ENCODE measurements around the gene SLC9A1.

SLC9A1 gene

DNA sequence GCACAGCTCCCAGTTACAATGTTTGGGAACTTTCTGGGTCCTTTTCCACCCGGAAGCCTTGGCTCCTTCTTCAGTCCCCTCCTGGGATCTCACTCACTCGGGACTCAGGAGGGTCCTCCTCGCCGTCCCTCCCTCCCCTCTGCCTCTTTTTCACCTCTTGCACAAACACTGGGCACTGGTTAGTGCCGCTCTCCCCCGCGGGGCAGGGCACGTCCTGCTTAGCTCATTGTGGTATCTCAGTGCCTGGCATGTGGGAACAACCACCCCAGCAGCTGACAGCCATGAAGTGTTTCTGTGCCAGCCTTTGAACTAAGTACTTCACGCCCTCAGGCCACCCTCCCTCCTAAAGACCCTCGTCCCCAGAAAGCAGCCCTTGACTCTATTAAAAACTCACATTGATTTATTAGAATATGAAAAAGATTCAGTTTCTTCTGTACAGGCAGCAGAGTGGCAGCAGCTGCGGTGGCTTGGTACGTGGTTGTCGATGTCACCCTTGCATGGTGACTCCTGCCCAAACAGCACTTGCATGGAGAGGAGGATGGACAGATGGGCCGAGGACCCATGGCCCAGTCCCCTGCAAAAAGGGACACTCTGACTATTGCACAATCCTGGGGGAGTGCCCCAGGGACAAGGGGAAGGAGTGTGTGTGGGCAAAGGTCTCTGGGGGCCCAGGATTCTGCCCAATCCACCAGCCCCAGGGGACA is 56.3 kb downstream of the SLC9A1 start:
- in situ Hi-C loops (cut with MboI; ENCODE audit: low pct_unique_long_range_greater_than_20kb, low sequenced_read_pairs): loop anchor here (10.0 kb wide), 1 partner anchor 54 kb away; no protein-coding TSS in a partner anchor
- DNase-seq: no peak

DNA sequence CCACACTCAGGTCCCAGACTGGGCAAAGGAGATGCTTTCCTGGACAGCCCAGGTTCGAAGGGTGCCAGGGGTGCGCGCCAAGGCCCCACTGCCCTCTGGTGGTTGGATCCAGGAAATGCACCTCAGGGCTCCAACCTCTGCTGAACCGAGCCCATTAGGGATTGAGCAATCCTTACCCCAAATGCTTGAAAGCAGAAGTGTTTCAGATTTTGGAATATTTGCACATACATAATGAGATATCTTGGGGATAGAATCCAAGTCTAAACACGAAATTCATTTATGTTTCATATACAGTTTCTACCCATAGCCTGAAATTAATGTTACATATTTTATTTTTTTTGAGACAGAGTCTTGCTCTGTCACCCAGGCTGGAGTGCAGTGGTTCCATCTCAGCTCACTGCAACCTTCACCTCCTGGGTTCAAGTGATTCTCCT is 57.4 kb downstream of the SLC9A1 start:
- DNase-seq: peak; percentile 94
- in situ Hi-C loops (cut with MboI; ENCODE audit: low pct_unique_long_range_greater_than_20kb, low sequenced_read_pairs): loop anchor here (10.0 kb wide), 1 partner anchor 53 kb away; no protein-coding TSS in a partner anchor

DNA sequence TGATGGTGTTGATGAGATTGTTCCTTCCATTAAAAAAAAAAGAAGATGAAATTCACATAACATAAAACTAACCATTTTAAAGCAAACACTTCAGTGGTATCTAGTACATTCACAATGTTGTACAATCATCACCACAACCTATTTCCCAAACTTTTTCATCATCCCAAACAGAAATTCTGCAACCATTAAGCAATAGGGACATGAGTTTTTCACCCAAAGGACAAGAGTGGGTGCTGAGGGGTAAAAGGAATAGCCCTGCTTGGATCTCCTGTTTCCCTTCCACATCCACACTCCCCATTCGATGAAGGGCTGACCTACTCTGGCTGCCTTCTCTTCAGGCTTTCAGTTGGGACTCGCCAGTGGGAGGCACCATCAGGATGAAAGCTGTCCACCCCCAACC is 59.3 kb downstream of the SLC9A1 start:
- no peak for DNase-seq
- in situ Hi-C loops (cut with MboI; ENCODE audit: low pct_unique_long_range_greater_than_20kb, low sequenced_read_pairs): loop anchor here (10.0 kb wide), 1 partner anchor 51 kb away; no protein-coding TSS in a partner anchor

DNA sequence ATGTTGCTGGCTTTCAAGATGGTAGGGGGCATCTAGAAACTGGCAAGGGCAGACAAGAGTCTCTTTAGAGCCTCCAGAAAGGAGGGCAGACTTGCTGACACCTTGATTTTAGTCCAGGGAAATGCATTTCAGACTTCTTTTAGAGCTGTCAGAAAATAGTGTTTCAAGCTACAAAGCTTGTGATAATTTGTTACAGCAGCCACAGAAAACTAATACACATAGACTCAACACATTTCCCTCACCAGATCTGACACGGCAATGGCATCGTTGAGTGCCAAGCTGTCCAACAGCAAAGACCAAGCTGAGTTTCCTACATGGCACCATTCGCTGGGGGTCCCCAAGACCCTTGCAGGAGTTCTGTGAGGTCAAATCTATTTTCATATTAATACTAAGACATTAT is 62.0 kb downstream of the SLC9A1 start:
- DNase-seq: no peak
- in situ Hi-C loops (cut with MboI; ENCODE audit: low pct_unique_long_range_greater_than_20kb, low sequenced_read_pairs): loop anchor here (10.0 kb wide), 1 partner anchor 48 kb away; no protein-coding TSS in a partner anchor

DNA sequence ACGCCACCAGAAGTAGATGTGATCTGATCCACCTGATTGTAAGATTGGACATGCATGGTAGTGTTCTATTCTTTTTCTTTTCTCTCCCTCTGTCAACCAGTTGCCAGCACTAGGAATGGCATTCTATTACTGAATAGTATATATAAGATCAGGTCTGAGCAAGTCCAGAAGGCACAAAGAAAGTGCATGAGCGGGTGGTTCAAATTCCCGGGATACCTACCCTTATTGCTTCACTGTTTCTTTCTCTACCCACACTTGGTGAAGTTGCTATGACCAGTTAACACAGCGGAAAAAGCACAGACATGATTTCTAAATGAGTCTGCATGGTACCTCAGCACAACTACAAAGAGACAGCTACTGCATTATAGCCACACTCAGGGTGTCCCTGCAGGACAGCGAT is 64.0 kb downstream of the SLC9A1 start:
- no peak for DNase-seq
- in situ Hi-C loops (cut with MboI; ENCODE audit: low pct_unique_long_range_greater_than_20kb, low sequenced_read_pairs): loop anchor here (10.0 kb wide), 1 partner anchor 46 kb away; no protein-coding TSS in a partner anchor

DNA sequence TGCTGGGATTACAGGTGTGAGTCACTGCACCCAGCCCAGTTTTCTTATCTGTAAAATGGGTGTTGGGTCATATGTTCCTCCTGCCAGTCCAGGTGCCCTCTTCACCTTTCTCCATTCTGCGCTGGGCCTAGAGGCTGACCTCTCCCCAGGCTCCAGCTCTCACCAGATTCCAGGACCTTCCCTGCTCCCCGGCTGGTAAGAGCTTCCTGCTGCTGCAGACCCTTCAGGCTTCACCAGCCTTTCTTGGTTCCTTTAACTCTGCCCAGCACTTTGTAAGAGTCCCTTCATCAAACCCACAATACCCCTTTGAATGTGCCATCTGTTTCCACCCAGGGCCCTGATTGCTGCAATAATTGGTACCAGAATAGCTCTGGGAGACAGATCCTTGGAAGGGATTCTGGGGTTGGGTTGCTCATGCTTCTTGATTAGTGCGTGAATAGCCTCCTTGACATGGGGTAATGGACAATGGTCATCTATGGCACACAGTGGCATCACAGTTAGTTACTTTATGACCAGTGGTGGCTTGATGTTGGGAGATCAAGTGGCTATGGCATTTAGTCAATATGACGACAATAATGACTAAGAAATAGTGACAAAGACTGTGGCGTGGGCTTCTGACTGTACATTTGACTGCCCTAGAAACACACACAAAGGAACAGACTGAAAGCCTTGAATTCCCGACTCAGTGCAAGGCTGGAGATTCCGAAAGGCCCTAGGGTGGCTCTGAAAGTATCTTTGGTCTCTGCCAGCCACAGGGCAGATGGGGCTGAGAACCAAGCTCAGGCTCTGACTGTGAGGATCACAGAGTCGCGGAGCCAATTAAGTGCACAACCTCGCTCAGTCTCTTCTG is 67.3 kb downstream of the SLC9A1 start:
- DNase-seq: no peak
- in situ Hi-C loops (cut with MboI; ENCODE audit: low pct_unique_long_range_greater_than_20kb, low sequenced_read_pairs): no loop called here

DNA sequence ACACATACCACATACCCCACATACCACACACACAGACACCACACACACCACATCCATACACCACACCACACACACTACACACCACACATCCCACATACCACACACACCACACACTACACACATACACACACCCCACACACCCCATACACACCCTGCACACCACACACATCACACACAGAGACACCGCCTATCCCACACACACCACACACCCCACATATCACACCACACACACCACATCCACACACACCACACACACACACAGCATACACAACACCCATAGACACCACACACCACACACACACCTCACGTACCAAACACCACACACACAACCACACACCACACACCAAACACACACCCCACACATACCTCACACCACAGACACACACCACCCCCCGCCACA is 68.3 kb downstream of the SLC9A1 start:
- DNase-seq: no peak
- in situ Hi-C loops (cut with MboI; ENCODE audit: low pct_unique_long_range_greater_than_20kb, low sequenced_read_pairs): no loop called here

DNA sequence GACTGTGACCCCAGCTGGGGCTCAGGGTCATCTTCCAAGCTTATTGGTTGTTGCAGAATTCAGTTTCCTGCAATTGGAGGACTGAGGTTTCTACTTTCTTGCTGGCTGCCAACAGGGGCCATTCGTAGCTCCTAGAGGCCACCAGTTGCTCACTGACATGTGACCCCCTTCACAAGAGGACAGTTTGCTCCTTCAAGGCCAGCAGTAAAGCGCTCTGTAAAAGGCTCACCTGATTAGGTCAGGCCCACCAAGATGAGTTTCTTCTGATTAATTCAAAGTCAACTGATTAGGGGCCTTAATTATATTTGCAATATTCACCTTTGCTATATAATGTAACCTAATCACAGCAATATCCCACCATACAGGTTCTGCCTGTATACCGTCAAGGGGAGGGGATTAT is 68.9 kb downstream of the SLC9A1 start:
- DNase-seq: no peak
- in situ Hi-C loops (cut with MboI; ENCODE audit: low pct_unique_long_range_greater_than_20kb, low sequenced_read_pairs): no loop called here

DNA sequence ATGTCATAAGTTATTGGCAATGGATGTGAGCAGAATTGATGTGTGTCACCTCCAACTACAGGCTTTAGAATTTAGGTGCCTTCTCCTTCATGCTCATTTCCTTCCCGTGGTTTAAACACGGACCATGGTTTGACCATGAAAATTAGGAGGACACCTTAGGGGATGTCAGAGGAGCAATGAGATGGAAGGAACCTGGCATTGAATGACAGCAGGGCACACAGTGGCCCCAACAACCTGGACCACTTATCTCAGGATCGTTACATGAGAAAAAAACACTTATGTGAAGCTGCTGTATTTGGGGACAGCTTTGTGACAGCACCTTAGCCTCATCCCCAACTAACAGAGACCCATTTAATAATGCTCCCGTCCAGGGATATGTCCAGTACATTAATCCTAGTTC is 70.8 kb downstream of the SLC9A1 start:
- DNase-seq: no peak

DNA sequence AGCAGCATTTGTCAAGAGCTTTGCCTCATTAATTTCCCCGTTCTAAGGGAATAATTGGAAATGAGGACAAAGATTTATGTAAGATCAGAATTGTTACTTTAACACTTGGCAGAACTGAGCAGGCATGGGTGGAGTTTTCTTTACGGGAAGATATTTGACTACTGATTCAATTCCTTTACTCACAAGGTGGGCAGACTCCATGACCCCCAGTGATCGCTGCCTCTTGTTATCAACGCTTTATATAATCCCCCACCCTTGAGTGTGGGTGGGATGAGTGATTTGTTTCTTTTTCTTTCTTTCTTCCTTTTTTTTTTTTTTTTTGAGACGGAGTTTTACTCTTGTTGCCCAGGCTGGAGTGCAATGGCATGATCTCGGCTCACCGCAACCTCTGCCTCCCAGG is 77.0 kb downstream of the SLC9A1 start:
- in situ Hi-C loops (cut with MboI; ENCODE audit: low pct_unique_long_range_greater_than_20kb, low sequenced_read_pairs): no loop called here
- DNase-seq: no peak

More for the DNA sequence above, 70.8 kb downstream of the SLC9A1 start:
- in situ Hi-C loops (cut with MboI; ENCODE audit: low pct_unique_long_range_greater_than_20kb, low sequenced_read_pairs): no loop called here

DNA sequence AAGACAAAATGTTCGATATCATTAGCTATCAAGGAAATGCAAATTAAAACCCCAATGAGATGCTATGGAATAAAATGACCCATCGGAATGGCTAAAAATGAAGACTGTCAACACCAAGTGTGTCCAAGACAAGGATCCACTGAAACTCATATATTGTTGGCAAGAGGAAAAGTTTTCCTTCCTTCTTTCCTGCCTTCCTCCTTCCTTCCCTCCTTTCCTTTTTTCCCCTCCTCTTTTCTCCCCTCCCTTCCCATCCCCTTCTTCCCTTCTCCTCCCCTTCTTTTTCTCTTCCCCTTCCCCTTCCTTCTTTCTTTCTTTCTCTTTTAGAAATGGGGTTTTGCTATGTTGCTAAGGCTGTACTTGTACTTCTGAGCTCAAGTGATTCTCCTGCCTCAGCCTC is 78.1 kb downstream of the SLC9A1 start:
- in situ Hi-C loops (cut with MboI; ENCODE audit: low pct_unique_long_range_greater_than_20kb, low sequenced_read_pairs): no loop called here
- DNase-seq: no peak

DNA sequence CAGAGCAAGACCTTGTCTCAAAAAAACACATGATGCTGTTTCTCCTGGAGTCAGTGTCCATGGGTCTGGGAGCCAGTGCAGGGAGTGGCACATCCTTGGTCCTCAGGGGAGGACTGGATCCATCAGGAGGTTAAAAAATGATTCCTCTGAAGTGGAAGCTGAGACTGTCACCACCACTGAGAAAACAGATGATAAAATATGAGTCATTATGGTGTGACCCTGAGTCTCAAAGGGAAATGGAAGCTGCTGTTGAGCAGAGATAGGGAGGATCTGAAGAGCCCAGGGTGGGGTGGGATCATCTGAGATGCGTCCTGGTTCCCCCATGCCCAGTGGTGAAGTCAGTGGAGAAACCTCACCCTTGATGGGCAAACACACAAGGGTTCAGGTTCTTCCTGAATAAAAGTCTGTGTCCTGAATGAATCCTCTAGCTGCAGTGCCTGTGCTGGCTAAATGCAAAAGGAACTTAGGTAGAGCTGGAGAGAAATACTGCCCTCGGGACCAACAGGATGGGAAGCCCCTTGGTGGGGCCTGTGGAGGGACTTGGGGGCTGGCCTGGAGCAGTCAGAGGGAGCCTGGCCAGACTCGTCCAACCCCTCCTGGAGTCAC is 80.6 kb downstream of the SLC9A1 start:
- in situ Hi-C loops (cut with MboI; ENCODE audit: low pct_unique_long_range_greater_than_20kb, low sequenced_read_pairs): no loop called here
- peak; percentile 16 for DNase-seq

DNA sequence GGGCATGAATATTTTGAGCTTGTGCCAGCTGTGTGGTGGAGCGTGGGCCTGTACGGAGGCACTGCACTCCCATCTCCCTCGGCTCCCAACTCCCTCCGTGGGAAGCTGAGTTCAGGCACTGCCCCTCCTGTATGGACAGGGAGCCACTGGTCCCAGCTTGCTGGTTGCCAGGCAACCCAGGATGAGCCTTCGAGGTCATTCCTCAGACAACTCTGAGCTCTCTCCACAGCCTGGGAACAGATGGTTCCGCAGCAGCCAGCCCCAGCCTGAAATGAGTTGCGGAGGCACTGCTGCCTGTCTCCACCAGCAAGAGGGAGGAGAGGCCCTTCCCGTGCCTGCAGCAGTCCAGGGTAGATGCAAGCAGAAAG is 83.9 kb downstream of the SLC9A1 start:
- no peak for DNase-seq
- in situ Hi-C loops (cut with MboI; ENCODE audit: low pct_unique_long_range_greater_than_20kb, low sequenced_read_pairs): no loop called here

DNA sequence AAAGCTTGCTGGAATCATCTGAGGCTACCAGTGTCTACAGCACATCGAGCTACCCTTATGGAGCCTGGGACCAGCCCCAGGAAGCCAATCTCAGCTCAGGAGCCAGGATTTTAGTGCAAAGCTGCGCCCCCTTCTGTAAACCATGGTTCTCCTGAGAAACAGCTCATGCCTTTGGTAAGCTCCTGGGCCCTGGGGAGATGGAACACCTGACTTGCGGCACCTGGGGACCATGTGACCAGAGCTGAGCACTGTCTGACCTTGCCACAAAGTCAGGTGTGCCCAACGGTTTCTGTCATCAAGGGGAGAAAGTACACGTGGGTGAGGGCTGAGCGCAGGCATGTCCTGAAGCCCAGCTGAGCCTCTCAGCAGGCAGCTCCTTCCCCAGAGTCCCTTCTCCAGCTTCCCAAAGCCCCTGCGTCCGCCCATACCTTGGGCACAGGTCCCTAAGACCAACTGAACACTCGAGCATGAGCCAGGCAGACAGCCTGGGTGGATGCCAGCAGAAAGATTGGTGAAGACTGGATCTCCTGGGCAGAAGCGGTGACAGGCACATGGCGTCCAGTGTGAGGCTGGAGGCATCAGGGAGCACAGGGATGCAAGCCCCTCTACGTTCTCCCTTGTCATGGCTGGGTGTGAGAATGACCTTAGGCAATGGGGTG is 84.4 kb downstream of the SLC9A1 start:
- DNase-seq: no peak
- in situ Hi-C loops (cut with MboI; ENCODE audit: low pct_unique_long_range_greater_than_20kb, low sequenced_read_pairs): no loop called here

DNA sequence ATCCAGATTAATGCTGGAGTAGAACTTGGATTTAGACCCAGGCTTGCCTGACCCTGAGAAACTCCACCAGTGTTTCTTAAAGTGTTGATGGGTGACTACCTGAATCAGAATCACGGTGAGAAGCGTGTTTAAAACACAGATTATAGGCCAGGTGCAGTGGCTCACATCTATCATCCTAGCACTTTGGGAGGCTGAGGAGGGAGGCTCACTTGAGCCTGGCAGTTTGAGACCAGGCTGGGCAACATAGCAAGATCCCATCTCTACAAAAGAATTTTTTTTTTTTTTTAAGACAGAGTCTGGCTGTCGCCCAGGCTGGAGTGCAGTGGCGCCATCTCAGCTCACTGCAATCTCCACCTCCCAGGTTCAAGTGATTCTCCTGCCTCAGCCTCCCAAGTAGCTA is 86.0 kb downstream of the SLC9A1 start:
- no peak for DNase-seq
- in situ Hi-C loops (cut with MboI; ENCODE audit: low pct_unique_long_range_greater_than_20kb, low sequenced_read_pairs): no loop called here

DNA sequence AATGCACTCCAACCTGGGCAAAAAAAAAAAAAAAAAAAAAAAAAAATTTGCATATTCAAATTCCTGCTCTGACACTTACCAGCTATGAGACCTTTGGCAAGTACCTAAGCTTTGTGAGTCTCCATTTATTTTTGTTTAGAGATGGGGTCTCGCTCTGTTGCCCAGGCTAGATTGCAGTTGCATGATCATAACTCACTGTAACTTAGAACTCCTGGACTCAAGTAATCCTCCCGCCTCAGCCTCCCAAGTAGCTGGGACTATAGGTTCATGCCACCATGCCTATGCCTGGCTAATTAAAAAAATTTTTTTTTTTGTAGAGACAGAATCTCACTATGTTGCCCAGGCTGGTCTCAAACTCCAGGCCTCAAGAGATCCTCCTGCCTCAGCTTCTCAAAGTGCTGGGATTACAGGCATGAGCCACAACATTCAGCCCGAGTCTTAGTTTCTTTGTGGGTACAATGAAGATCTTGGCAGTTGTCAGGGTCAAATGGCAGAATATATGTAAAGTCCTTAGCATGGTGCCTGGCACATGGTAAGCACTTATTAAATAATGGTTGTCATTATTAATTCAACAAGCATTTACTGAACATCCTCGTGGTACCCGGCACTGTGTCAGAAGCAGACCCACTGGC is 88.8 kb downstream of the SLC9A1 start:
- in situ Hi-C loops (cut with MboI; ENCODE audit: low pct_unique_long_range_greater_than_20kb, low sequenced_read_pairs): no loop called here
- no peak for DNase-seq

DNA sequence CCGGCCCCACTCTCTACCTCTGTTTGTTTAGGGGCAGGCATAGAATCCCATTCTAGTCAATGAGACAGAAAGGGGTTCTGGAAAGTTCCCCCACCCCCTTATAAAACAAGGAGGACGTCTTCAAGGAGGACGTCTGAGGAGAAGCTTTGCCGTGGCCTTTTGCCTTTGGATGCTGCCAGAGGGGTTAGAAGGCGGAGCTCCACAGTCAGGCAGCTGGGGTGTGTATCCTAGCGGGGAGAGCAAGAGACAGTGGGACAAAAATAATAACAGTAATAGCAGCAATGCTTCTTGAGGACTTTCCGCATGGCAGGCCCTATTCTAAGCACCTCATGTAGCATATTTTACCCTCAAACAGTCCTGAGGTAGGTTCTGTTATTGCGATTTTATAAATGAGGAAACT is 94.0 kb downstream of the SLC9A1 start:
- in situ Hi-C loops (cut with MboI; ENCODE audit: low pct_unique_long_range_greater_than_20kb, low sequenced_read_pairs): no loop called here
- no peak for DNase-seq

DNA sequence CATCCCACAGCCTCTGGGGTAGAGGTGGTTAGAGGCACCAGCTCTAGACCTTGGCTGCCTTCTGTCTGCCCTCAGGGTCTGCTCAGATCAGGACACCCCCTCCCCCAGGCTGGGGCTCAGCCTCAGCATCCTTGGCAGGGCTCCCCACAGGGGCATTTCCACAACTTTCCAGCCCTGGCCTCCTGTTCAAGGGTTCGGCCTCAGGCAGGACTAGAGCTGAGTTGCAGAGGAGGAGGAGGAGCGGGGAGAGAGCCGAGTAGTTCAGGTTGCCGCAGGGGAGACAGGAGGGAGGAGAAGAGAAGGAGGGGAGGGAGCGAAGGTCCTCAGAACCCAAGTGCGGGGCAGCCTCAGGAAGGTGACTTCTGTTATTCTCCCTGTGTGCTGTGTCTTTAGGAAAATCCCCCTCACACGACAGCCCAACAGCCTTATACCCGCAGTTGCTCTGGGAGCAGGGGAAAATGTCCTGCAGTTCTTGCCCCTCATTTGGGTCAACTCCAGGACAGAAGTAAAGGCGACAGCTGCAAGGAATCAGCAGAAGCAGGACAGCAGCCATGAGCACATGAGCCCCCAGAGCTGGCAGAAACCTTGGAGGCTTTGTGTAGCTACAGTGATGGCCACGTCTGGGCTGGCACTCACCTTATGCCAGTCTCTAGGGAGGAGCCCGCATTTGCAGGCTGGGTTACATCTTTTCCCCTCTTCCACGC is 95.8 kb downstream of the SLC9A1 start:
- in situ Hi-C loops (cut with MboI; ENCODE audit: low pct_unique_long_range_greater_than_20kb, low sequenced_read_pairs): no loop called here
- no peak for DNase-seq
